HepG2 (cell line): Measurements from ENCODE around the gene MMP28. TPM values are rescaled to one million over a fixed set of nuclear protein-coding genes. Genes with fewer than 3 reads are reported as not detected.

Experiments
- ATAC-seq: fragments of 200-7000 bp; cut with Tn5 transposase; 3 replicates; pipeline ENCODE4 v1.9.1; 2020; ENCODE audit warnings: mild to moderate bottlenecking, moderate library complexity
- BruUV-seq: library from RNA; stranded (reverse); fragments of 400-500 nt; replicated peaks from 2 replicates; lab custom pipeline; 2021; lab: Mats Ljungman, UMichigan
- CTCF ChIA-PET: fragments of 300-600 bp; formaldehyde crosslinking; extraction: SDS; loops from one replicate; lab custom pipeline; 2021; ENCODE audit warnings: low total read pairs, inconsistent platforms, low intra/inter-chr PET ratio; lab: Yijun Ruan, JAX
- POLR2A ChIA-PET: fragments of 350-600 bp; sonication (Branson Sonifier 250); formaldehyde crosslinking; loops from one replicate; lab custom pipeline; 2020; ENCODE audit warnings: antibody characterized with exemption, inconsistent platforms; lab: Yijun Ruan, JAX
- DNase-seq: peaks from one replicate; pipeline ENCODE4 v3.0.0-alpha.2; 2015; ENCODE audit warnings: low spot score
- FAIRE-seq: peaks from 3 replicates; lab custom pipeline; 2011; peaks lifted over from hg19 to GRCh38; lab: Jason Lieb, UNC
- H2AFZ ChIP-seq: one replicate; pipeline ENCODE4 v1.6.1; 2011; ENCODE audit warnings: low read length, inconsistent platforms
- H3K27ac ChIP-seq: fragments of 300-600 bp; 3 replicates; pipeline ENCODE4 v1.8.0; 2011; ENCODE audit warnings: mixed run types, mild to moderate bottlenecking, mixed read lengths, low read length, inconsistent platforms; ENCODE audit not compliant: insufficient read depth; ENCODE audit errors: extremely low read length
- H3K27me3 ChIP-seq, 2 experiments: fragments of 200-600 bp in 1 of 2; 2 replicates in 1 of 2; 3 replicates in 1 of 2; pipeline versions ENCODE4 v1.6.0 to v1.8.0; 2011; ENCODE audit warnings: low read length in 2 of 2, mild to moderate bottlenecking in 2 of 2, moderate library complexity in 2 of 2, inconsistent platforms in 1 of 2; ENCODE audit not compliant: insufficient read depth in 2 of 2, control insufficient read depth in 1 of 2
- H3K36me3 ChIP-seq, 2 experiments: fragments of 200-600 bp in 1 of 2; replicated peaks in 1 of 2; 2 replicates in 1 of 2; 3 replicates in 1 of 2; pipeline versions ENCODE4 v1.5.1 to v1.8.0; 2011; ENCODE audit warnings: low read length in 2 of 2, inconsistent platforms in 1 of 2; ENCODE audit not compliant: insufficient read depth in 2 of 2, control insufficient read depth in 1 of 2
- H3K4me1 ChIP-seq: 2 replicates; pipeline ENCODE4 v1.5.1; 2012; ENCODE audit warnings: low read length, inconsistent platforms; ENCODE audit not compliant: insufficient read depth
- H3K4me2 ChIP-seq: 2 replicates; pipeline ENCODE4 v1.6.0; 2011; ENCODE audit warnings: low read depth, low read length, inconsistent platforms
- H3K4me3 ChIP-seq, 3 experiments: fragments of 200-600 bp in 1 of 3; sonication (generic), shearing (Covaris generic) in 1 of 3; replicated peaks in 1 of 3; 2 replicates each; pipeline ENCODE4 v1.5.1; 2011 to 2016; ENCODE audit warnings: low read length in 3 of 3, inconsistent platforms in 2 of 3, low read depth in 2 of 3, mild to moderate bottlenecking in 2 of 3, control low read depth in 1 of 3, mixed read lengths in 1 of 3; ENCODE audit not compliant: insufficient read depth in 1 of 3
- H3K79me2 ChIP-seq: one replicate; pipeline ENCODE4 v1.6.1; 2011; ENCODE audit warnings: low read length, inconsistent platforms; ENCODE audit not compliant: insufficient read depth
- H3K9ac ChIP-seq: 2 replicates; pipeline ENCODE4 v1.6.0; 2011; ENCODE audit warnings: mild to moderate bottlenecking, low read depth, low read length, inconsistent platforms; ENCODE audit not compliant: insufficient read depth
- H3K9me3 ChIP-seq: 2 replicates; pipeline ENCODE4 v1.5.1; 2012; ENCODE audit warnings: mild to moderate bottlenecking, low read length
- H4K20me1 ChIP-seq: 2 replicates; pipeline ENCODE4 v1.6.0; 2011; ENCODE audit warnings: inconsistent platforms, mild to moderate bottlenecking, low read length, moderate library complexity; ENCODE audit not compliant: insufficient read depth
- BHLHE40 ChIP-seq: IDR thresholded peaks from 2 replicates; pipeline ENCODE4 v1.6.1; 2011; ENCODE audit warnings: low read length, improper control_type of control experiment
- KLF9 ChIP-seq: IDR thresholded peaks from 2 replicates; pipeline ENCODE4 v1.6.1; 2016; ENCODE audit warnings: low read depth
- SNAPC4 ChIP-seq: sonication (generic); formaldehyde crosslinking; IDR thresholded peaks from 2 replicates; pipeline ENCODE4 v1.4.0; 2020; ENCODE audit warnings: mild to moderate bottlenecking, missing genetic modification reagents
- TFE3 ChIP-seq: IDR thresholded peaks from 2 replicates; pipeline ENCODE4 v1.6.1; 2016
- ZNF512B ChIP-seq: sonication (generic); formaldehyde crosslinking; IDR thresholded peaks from 2 replicates; pipeline ENCODE4 v1.5.1; 2020; ENCODE audit warnings: missing genetic modification reagents, mild to moderate bottlenecking, borderline replicate concordance
- ZUFSP ChIP-seq: sonication (generic); formaldehyde crosslinking; IDR thresholded peaks from 2 replicates; pipeline ENCODE4 v1.9.0; 2021; ENCODE audit warnings: missing genetic modification reagents, mild to moderate bottlenecking, borderline replicate concordance
- WGBS: methylation state at CpG from one replicate; pipeline ENCODE4 v1.1.6; 2017; ENCODE audit warnings: low lambda C conversion rate; 5-methylcytosine and 5-hydroxymethylcytosine counted together
- in situ Hi-C: cut with HindIII; loops from 2 replicates; pipeline ENCODE4 v1.10.0; 2017; ENCODE audit warnings: low pct_unique_long_range_greater_than_20kb; ENCODE audit not compliant: extremely low pct_ligation_motif_present
- intact Hi-C: fragments of 100-400 bp; cut with micrococcal nuclease; formaldehyde crosslinking; loops from one replicate; pipeline ENCODE4 v1.10.0; 2022; ENCODE audit not compliant: unreplicated experiment
- polyA plus RNA-seq, 8 experiments: library from polyadenylated mRNA; depleted of rRNA in 3 of 8; stranded (reverse) in 7 of 8; unstranded in 1 of 8; fragments of >200 nt; fragmentation: Illumina TruSeq in 4 of 8; extraction: Trizol in 4 of 8; gene quantifications; 2 replicates each; pipeline versions ENCODE4 v1.2.1 to v1.2.3, GENCODE V29; 2011 to 2016; ENCODE audit warnings: low read depth in 4 of 8, missing spikeins in 1 of 8, mixed read lengths in 1 of 8; ENCODE audit not compliant: insufficient read depth in 1 of 8
- total RNA-seq, 5 experiments: library from RNA; depleted of rRNA; stranded (reverse); fragments of >200 nt; fragmentation: Illumina TruSeq; extraction: Trizol; gene quantifications; 2 replicates each; pipeline ENCODE4 v1.2.3, GENCODE V29; 2016; ENCODE audit warnings: low read depth in 1 of 5

Gene MMP28
- total and polyA plus RNA-seq, 2 of the 13 experiments (the other 11 are each of a cell fraction or from before 2014, with no cell fraction given) = not detected

GRCh38 chr17:35766489-35766877 is 29.0 kb downstream of the MMP28 start:
- H2AFZ ChIP-seq = no peak overlapping the region
- peaks cover 3 to 33% of the 10 kb centered on the region in 2 experiments; a peak in 3 of 5 replicates for H3K27me3 ChIP-seq
- POLR2A ChIA-PET = interaction anchor here (1.8 kb wide), 1 partner anchor 42 kb away, joined by 5 read pairs; the partner anchor contains the start of gene TAF15
- CTCF ChIA-PET = interaction anchor here (1.7 to 2.0 kb wide), 2 partner anchors 38 to 42 kb away, joined by 8 to 13 read pairs; partner anchors contain the start of gene TAF15
- H3K36me3 ChIP-seq = no peaks in the 10 kb centered on the region
- peaks cover 24% of the 10 kb centered on the region for H3K4me1 ChIP-seq
- no peak for DNase-seq
- TF ChIP-seq BHLHE40 (no peak), SNAPC4 (CRISPR knock-in tag) (no peak), ZNF512B (CRISPR knock-in tag) (no peak), TFE3 (no peak), KLF9 (CRISPR knock-in tag) (no peak), ZUFSP (CRISPR knock-in tag) (no peak)
- FAIRE-seq = no peak
- WGBS = 62% methylated on average over 12 of the region's 24 CpGs
- no peak for ATAC-seq
- intact Hi-C loops = no loop called here
- BruUV-seq = no TSS peak
- H3K4me2 ChIP-seq = no peak overlapping the region
- no peak overlapping the region for H3K4me3 ChIP-seq
- H3K9ac ChIP-seq = no peak overlapping the region
- H4K20me1 ChIP-seq = no peaks in the 10 kb centered on the region
- no peak overlapping the region for H3K27ac ChIP-seq
- no peaks in the 10 kb centered on the region for H3K9me3 ChIP-seq
- in situ Hi-C loops = no loop called here
- H3K79me2 ChIP-seq = no peaks in the 10 kb centered on the region
